ENCODE data around the gene NUDT8.
A peak's percentile ranks its signal among the peaks of the same experiment; 100 is the strongest.

Gene NUDT8

GRCh38 chr11:67652965-67653845 lies 23.5 kb upstream of the NUDT8 start:
- H3K4me1 ChIP-seq = no peaks in the 10 kb centered on the region
- H3K9me3 ChIP-seq = no peaks in the 10 kb centered on the region
- no peaks in the 10 kb centered on the region for H3K36me3 ChIP-seq
- DNase-seq = no peak
- TF ChIP-seq, protein P1, sequence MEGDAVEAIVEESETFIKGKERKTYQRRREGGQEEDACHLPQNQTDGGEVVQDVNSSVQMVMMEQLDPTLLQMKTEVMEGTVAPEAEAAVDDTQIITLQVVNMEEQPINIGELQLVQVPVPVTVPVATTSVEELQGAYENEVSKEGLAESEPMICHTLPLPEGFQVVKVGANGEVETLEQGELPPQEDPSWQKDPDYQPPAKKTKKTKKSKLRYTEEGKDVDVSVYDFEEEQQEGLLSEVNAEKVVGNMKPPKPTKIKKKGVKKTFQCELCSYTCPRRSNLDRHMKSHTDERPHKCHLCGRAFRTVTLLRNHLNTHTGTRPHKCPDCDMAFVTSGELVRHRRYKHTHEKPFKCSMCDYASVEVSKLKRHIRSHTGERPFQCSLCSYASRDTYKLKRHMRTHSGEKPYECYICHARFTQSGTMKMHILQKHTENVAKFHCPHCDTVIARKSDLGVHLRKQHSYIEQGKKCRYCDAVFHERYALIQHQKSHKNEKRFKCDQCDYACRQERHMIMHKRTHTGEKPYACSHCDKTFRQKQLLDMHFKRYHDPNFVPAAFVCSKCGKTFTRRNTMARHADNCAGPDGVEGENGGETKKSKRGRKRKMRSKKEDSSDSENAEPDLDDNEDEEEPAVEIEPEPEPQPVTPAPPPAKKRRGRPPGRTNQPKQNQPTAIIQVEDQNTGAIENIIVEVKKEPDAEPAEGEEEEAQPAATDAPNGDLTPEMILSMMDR (IDR thresholded peaks at IDR 0.05; ENCODE audit: low read depth, low read length) = no peak
- no peaks in the 10 kb centered on the region; the same call in 1 of the 2 replicates for H3K27me3 ChIP-seq
- H3K4me3 ChIP-seq (ENCODE audit: low read depth, low read length) = no peak overlapping the region

- Histone ChIP-seq H3K4me1 (no peaks in the 10 kb centered on the region), H3K36me3 (no peaks in the 10 kb centered on the region), H3K9me3 (no peaks in the 10 kb centered on the region), H3K27me3 (peaks cover under 1% of the 10 kb centered on the region; the same call in 1 of the 2 replicates), H3K4me3 (ENCODE audit: low read depth, low read length) (no peak overlapping the region)
- TF ChIP-seq, protein P1 (IDR thresholded peaks at IDR 0.05; ENCODE audit: low read depth, low read length) = no peak
- no peak for DNase-seq
These were observed 22.4 kb upstream of the NUDT8 start for GRCh38 chr11:67651976-67652781.

DNA sequence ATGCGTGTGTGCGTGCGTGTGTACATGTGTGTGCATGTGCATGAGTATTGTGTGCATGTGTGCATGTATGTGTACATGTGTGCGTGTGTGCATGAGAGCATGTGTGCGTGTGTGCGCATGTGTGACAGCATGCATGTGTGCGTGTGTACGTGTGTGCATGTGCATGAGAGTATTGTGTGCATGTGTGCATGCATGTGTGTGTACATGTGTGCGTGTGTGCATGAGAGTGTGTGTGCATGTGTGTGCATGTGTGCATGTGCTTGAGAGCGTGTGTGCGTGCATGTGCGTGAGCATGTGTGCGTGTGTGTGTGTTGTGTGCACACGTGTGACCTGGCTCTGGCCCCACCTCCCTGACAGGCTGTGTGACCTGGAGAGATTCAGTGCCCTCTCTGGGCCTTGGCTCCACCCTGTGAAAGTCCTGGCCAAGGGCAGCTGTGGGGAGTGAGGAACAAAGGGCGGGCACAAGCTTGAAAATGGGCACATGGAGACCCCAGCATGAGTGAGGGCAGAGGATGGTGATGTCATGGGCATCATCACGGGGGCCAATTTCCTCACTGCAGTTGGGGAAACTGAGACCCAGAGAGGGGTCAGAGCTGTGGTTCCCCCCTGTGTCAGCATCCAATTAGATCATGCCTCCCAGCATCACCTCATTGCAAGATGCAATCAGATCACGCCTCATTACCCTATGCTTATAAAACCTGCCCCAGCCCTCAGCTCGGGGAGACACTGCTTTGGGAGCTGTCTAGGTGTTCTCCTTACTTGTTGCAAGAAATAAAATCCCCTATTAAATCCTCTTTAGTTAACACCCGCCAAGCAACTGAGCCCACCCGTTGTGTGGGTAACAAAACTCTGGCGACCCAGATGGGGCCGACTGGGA lies 20.1 kb upstream of the NUDT8 start:
- no peaks in the 10 kb centered on the region for H3K36me3 ChIP-seq
- no peak overlapping the region for H3K4me3 ChIP-seq (ENCODE audit: low read depth, low read length)
- DNase-seq = no peak
- no peaks in the 10 kb centered on the region for H3K9me3 ChIP-seq
- no peaks in the 10 kb centered on the region for H3K4me1 ChIP-seq
- peaks cover 7% of the 10 kb centered on the region for H3K27me3 ChIP-seq
- TF ChIP-seq, protein P1 (IDR thresholded peaks at IDR 0.05; ENCODE audit: low read depth, low read length) = no peak

DNA sequence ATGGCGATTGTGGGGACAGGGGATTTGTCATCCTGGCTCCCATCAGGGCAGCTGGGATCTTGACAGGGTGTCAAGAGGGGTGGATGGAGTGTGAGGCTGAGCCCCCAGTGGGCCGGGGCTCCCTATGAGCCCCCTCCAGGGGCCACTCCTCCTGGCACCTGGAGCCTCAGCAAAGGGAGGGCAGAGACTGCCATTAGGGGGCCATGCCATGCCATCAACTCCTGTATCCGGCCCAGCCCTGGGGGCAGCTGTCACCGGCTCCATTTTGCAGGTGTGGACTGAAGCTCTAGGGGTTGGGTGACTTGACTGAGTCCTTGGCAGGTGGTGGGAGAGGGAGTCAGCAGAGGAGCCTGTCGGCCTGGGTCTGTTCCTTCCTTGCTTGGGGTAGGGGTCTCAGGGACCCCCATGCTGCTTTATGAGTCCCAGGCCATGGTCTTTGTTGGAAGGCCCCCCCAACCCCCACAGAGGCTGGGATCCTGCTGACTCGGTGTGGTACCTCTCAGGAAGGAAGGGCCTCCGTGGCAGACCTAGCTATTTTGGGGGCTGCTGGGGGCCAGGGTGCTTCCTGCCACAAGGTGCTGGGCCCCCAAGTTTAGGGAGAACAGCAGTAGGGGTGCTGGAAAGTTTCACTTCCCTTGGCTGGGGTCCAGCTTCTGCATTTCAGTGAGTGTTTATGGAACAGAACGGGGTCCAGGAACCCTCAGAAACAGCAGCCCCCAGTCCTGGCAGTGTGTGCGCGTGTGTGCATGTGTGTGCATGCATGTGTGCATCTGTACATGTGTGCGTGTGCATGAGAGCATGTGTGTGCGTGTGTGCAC lies 19.3 kb upstream of the NUDT8 start:
- no peak for DNase-seq
- Histone ChIP-seq H3K36me3 (no peaks in the 10 kb centered on the region), H3K4me1 (no peaks in the 10 kb centered on the region), H3K27me3 (peaks cover 7% of the 10 kb centered on the region), H3K9me3 (no peaks in the 10 kb centered on the region), H3K4me3 (ENCODE audit: low read depth, low read length) (no peak overlapping the region)
- TF ChIP-seq, protein P1 (IDR thresholded peaks at IDR 0.05; ENCODE audit: low read depth, low read length) = no peak

- Histone ChIP-seq H3K9me3 (no peaks in the 10 kb centered on the region), H3K27me3 (peaks cover 7% of the 10 kb centered on the region), H3K4me3 (ENCODE audit: low read depth, low read length) (no peak overlapping the region), H3K4me1 (no peaks in the 10 kb centered on the region), H3K36me3 (no peaks in the 10 kb centered on the region)
- TF ChIP-seq, protein P1 (IDR thresholded peaks at IDR 0.05; ENCODE audit: low read depth, low read length) = peak; percentile 42
- DNase-seq = no peak
These were observed 18.5 kb upstream of the NUDT8 start for GRCh38 chr11:67648140-67648795.
